ENCODE results near the gene KCNJ1. TPM values are rescaled to one million over a fixed set of nuclear protein-coding genes. Genes with fewer than 3 reads are reported as not detected.

The KCNJ1 gene
- total RNA-seq, 2 experiments from 2014 or later, result not detected

- peaks cover 15% of the 10 kb centered on the region for H3K4me1 Mint-ChIP-seq (ENCODE audit: low read depth)
- no peak for DNase-seq
- POLR2A ChIA-PET, result no interaction called here
- no peak overlapping the region for H3K4me3 Mint-ChIP-seq
- H3K27ac Mint-ChIP-seq, result no peak overlapping the region
- intact Hi-C loops (cut with micrococcal nuclease), result no loop called here
- no peaks in the 10 kb centered on the region for H3K36me3 Mint-ChIP-seq
- H3K27me3 Mint-ChIP-seq, result peaks cover 40% of the 10 kb centered on the region
- H3K9me3 Mint-ChIP-seq, result no peaks in the 10 kb centered on the region
- CTCF ChIA-PET, result interaction anchor here (1.1 to 7.3 kb wide), 4 partner anchors 14 to 50 kb away, joined by 4 to 79 read pairs (median 30); partner anchors contain the start of gene KCNJ5
Measured at GRCh38 chr11:128907585-128907984, 40.5 kb upstream of the KCNJ1 start.

GRCh38 chr11:128906185-128907050 lies 39.3 kb upstream of the KCNJ1 start:
- ChIA-PET POLR2A (no interaction called here), CTCF (interaction anchor here (0.6 to 7.3 kb wide), 13 partner anchors 13 to 948 kb away, joined by 3 to 79 read pairs (median 4); partner anchors contain the start of gene KCNJ5)
- no peaks in the 10 kb centered on the region for H3K9me3 Mint-ChIP-seq
- no peaks in the 10 kb centered on the region for H3K36me3 Mint-ChIP-seq
- peaks cover 15% of the 10 kb centered on the region for H3K4me1 Mint-ChIP-seq (ENCODE audit: low read depth)
- H3K27ac Mint-ChIP-seq, result no peak overlapping the region
- intact Hi-C loops (cut with micrococcal nuclease), result loop anchor here (1.0 kb wide), 1 partner anchor 22 kb away; no protein-coding TSS in a partner anchor
- peak overlapping the region; percentile 71 for H3K4me3 Mint-ChIP-seq
- peaks cover 39% of the 10 kb centered on the region for H3K27me3 Mint-ChIP-seq
- DNase-seq, result no peak

- H3K9me3 Mint-ChIP-seq, result no peaks in the 10 kb centered on the region
- H3K36me3 Mint-ChIP-seq, result no peaks in the 10 kb centered on the region
- ChIA-PET POLR2A (no interaction called here), CTCF (interaction anchor here (0.6 to 7.3 kb wide), 12 partner anchors 12 to 949 kb away, joined by 3 to 79 read pairs (median 5); partner anchors contain the start of gene KCNJ5)
- peaks cover 15% of the 10 kb centered on the region for H3K4me1 Mint-ChIP-seq (ENCODE audit: low read depth)
- DNase-seq, result peak; percentile 61
- H3K27ac Mint-ChIP-seq, result no peak overlapping the region
- peaks cover 39% of the 10 kb centered on the region for H3K27me3 Mint-ChIP-seq
- intact Hi-C loops (cut with micrococcal nuclease), result loop anchor here (1.0 kb wide), 1 partner anchor 21 kb away; no protein-coding TSS in a partner anchor
- peak overlapping the region; percentile 71 for H3K4me3 Mint-ChIP-seq
Measured at GRCh38 chr11:128905345-128906184, 38.5 kb upstream of the KCNJ1 start.

GRCh38 chr11:128904656-128905344 lies 37.7 kb upstream of the KCNJ1 start:
- Mint-ChIP-seq H3K9me3 (no peaks in the 10 kb centered on the region), H3K4me1 (ENCODE audit: low read depth) (peaks cover 15% of the 10 kb centered on the region), H3K27ac (no peak overlapping the region), H3K27me3 (peaks cover 35% of the 10 kb centered on the region), H3K4me3 (peak overlapping the region; percentile 25), H3K36me3 (no peaks in the 10 kb centered on the region)
- intact Hi-C loops (cut with micrococcal nuclease), result no loop called here
- POLR2A ChIA-PET, result no interaction called here
- CTCF ChIA-PET, result interaction anchor here (2.2 to 7.3 kb wide), 4 partner anchors 12 to 747 kb away, joined by 6 to 79 read pairs (median 30); partner anchors contain the start of gene KCNJ5
- DNase-seq, result no peak

GRCh38 chr11:128904303-128904655 lies 37.2 kb upstream of the KCNJ1 start:
- Mint-ChIP-seq H3K27me3 (peaks cover 30% of the 10 kb centered on the region), H3K9me3 (no peaks in the 10 kb centered on the region), H3K4me3 (peak overlapping the region; percentile 25), H3K4me1 (ENCODE audit: low read depth) (peaks cover 15% of the 10 kb centered on the region), H3K36me3 (no peaks in the 10 kb centered on the region), H3K27ac (no peak overlapping the region)
- no peak for DNase-seq
- intact Hi-C loops (cut with micrococcal nuclease), result no loop called here
- CTCF ChIA-PET, result interaction anchor here (1.2 to 7.3 kb wide), 5 partner anchors 11 to 747 kb away, joined by 4 to 79 read pairs (median 28); partner anchors contain the start of gene KCNJ5
- POLR2A ChIA-PET, result no interaction called here

GRCh38 chr11:128903248-128904061 lies 36.4 kb upstream of the KCNJ1 start:
- intact Hi-C loops (cut with micrococcal nuclease), result no loop called here
- peaks cover 23% of the 10 kb centered on the region for H3K27me3 Mint-ChIP-seq
- H3K4me3 Mint-ChIP-seq, result no peak overlapping the region
- H3K4me1 Mint-ChIP-seq (ENCODE audit: low read depth), result peaks cover 12% of the 10 kb centered on the region
- H3K9me3 Mint-ChIP-seq, result no peaks in the 10 kb centered on the region
- no peak overlapping the region for H3K27ac Mint-ChIP-seq
- ChIA-PET CTCF (interaction anchor here (1.2 to 7.3 kb wide), 5 partner anchors 10 to 746 kb away, joined by 4 to 79 read pairs (median 5); partner anchors contain the start of gene KCNJ5), POLR2A (interaction anchor here (0.6 kb wide), 1 partner anchor 57 kb away, joined by 3 read pairs; no protein-coding TSS in a partner anchor)
- H3K36me3 Mint-ChIP-seq, result no peaks in the 10 kb centered on the region
- no peak for DNase-seq

- no peak for DNase-seq
- H3K27me3 Mint-ChIP-seq, result peaks cover 20% of the 10 kb centered on the region
- H3K4me1 Mint-ChIP-seq (ENCODE audit: low read depth), result peaks cover 11% of the 10 kb centered on the region
- no peak overlapping the region for H3K4me3 Mint-ChIP-seq
- intact Hi-C loops (cut with micrococcal nuclease), result no loop called here
- ChIA-PET CTCF (interaction anchor here (1.1 to 7.3 kb wide), 2 partner anchors 18 to 745 kb away, joined by 3 to 79 read pairs; no protein-coding TSS in a partner anchor), POLR2A (no interaction called here)
- H3K9me3 Mint-ChIP-seq, result no peaks in the 10 kb centered on the region
- no peak overlapping the region for H3K27ac Mint-ChIP-seq
- no peaks in the 10 kb centered on the region for H3K36me3 Mint-ChIP-seq
Measured at GRCh38 chr11:128902515-128903066, 35.5 kb upstream of the KCNJ1 start.

GRCh38 chr11:128901653-128902514 lies 34.8 kb upstream of the KCNJ1 start:
- Mint-ChIP-seq H3K27ac (no peak overlapping the region), H3K9me3 (no peaks in the 10 kb centered on the region), H3K4me1 (ENCODE audit: low read depth) (peaks cover 11% of the 10 kb centered on the region), H3K4me3 (no peak overlapping the region), H3K27me3 (peaks cover 17% of the 10 kb centered on the region), H3K36me3 (no peaks in the 10 kb centered on the region)
- ChIA-PET CTCF (interaction anchor here (0.7 to 7.3 kb wide), 4 partner anchors 17 to 744 kb away, joined by 3 to 79 read pairs (median 3); no protein-coding TSS in a partner anchor), POLR2A (no interaction called here)
- intact Hi-C loops (cut with micrococcal nuclease), result no loop called here
- DNase-seq, result no peak

- Mint-ChIP-seq H3K27ac (no peak overlapping the region), H3K9me3 (no peaks in the 10 kb centered on the region), H3K27me3 (peaks cover 12% of the 10 kb centered on the region), H3K36me3 (no peaks in the 10 kb centered on the region), H3K4me3 (no peak overlapping the region), H3K4me1 (ENCODE audit: low read depth) (peaks cover 6% of the 10 kb centered on the region)
- intact Hi-C loops (cut with micrococcal nuclease), result no loop called here
- ChIA-PET POLR2A (no interaction called here), CTCF (interaction anchor here (1.2 kb wide), 1 partner anchor 56 kb away, joined by 3 read pairs; no protein-coding TSS in a partner anchor)
- DNase-seq, result no peak
Measured at GRCh38 chr11:128900468-128900867, 33.4 kb upstream of the KCNJ1 start.

Data from activated CD4-positive, alpha-beta memory T cell treated with anti-CD3 and anti-CD28 coated beads for 36 hours (primary cell).